ENCODE measurements around the gene GNG11.
"Not testable (repeated sequence)": the region's sequence is repeated elsewhere in the genome, so short reads cannot be mapped to it uniquely, and the experiment has no call there.

GRCh38 chr7:93911661-93912060 is 9.9 kb upstream of the GNG11 start:
- not testable (repeated sequence) for TF ChIP-seq CTCF, POLR2A (IDR thresholded peaks at IDR 0.05)
